ENCODE data around the gene DHX40.

GRCh38 chr17:59520251-59520650 is 45.2 kb upstream of the DHX40 start:
- TF ChIP-seq, protein P1, sequence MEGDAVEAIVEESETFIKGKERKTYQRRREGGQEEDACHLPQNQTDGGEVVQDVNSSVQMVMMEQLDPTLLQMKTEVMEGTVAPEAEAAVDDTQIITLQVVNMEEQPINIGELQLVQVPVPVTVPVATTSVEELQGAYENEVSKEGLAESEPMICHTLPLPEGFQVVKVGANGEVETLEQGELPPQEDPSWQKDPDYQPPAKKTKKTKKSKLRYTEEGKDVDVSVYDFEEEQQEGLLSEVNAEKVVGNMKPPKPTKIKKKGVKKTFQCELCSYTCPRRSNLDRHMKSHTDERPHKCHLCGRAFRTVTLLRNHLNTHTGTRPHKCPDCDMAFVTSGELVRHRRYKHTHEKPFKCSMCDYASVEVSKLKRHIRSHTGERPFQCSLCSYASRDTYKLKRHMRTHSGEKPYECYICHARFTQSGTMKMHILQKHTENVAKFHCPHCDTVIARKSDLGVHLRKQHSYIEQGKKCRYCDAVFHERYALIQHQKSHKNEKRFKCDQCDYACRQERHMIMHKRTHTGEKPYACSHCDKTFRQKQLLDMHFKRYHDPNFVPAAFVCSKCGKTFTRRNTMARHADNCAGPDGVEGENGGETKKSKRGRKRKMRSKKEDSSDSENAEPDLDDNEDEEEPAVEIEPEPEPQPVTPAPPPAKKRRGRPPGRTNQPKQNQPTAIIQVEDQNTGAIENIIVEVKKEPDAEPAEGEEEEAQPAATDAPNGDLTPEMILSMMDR (IDR thresholded peaks at IDR 0.05) = no peak
- TF ChIP-seq POLR2A (IDR thresholded peaks at IDR 0.05) = no peak

Data from body of pancreas (tissue), 4 donors.